Activated CD4-positive, alpha-beta memory T cell treated with anti-CD3 and anti-CD28 coated beads, Interleukin-2, amount 10 ng/mL, durations not matched to agents 7 days and 5 days (primary cell): ENCODE data around the gene GSK3B. TPM values are rescaled to one million over a fixed set of nuclear protein-coding genes. Genes with fewer than 3 reads are reported as not detected.
"Not testable (repeated sequence)": the region's sequence is repeated elsewhere in the genome, so short reads cannot be mapped to it uniquely, and the experiment has no call there.

Experiments used
- CTCF ChIA-PET: fragments of 350-600 bp; sonication (Branson Sonifier 250); formaldehyde crosslinking; loops from one replicate; lab custom pipeline; 2021; ENCODE audit warnings: antibody characterized with exemption, inconsistent platforms; lab: Charles Lee
- POLR2A ChIA-PET: fragments of 350-600 bp; sonication (Branson Sonifier 250); formaldehyde crosslinking; loops from one replicate; lab custom pipeline; 2021; ENCODE audit warnings: antibody characterized with exemption; lab: Charles Lee
- DNase-seq: peaks from one replicate; pipeline ENCODE4 v3.0.0-alpha.2; 2020
- H3K27ac Mint-ChIP-seq: one replicate; pipeline ENCODE4 v1.8.0; 2021; ENCODE audit warnings: mild to moderate bottlenecking, mixed read lengths
- H3K27me3 Mint-ChIP-seq: one replicate; pipeline ENCODE4 v1.8.0; 2021; ENCODE audit warnings: mixed read lengths
- H3K36me3 Mint-ChIP-seq: one replicate; pipeline ENCODE4 v1.8.0; 2021; ENCODE audit warnings: low read depth, mixed read lengths
- H3K4me1 Mint-ChIP-seq: one replicate; pipeline ENCODE4 v1.8.0; 2021; ENCODE audit warnings: mixed read lengths
- H3K4me3 Mint-ChIP-seq: one replicate; pipeline ENCODE4 v1.8.0; 2021; ENCODE audit warnings: mild to moderate bottlenecking, mixed read lengths
- H3K9me3 Mint-ChIP-seq: one replicate; pipeline ENCODE4 v1.8.0; 2021; ENCODE audit warnings: mixed read lengths
- total RNA-seq, 2 experiments: library from RNA; stranded (reverse); gene quantifications; one replicate each; pipeline ENCODE4 v1.2.3, GENCODE V29; 2021

GSK3B gene
- total RNA-seq, 2 experiments from 2014 or later: 35.6 to 37.2 TPM

GRCh38 chr3:120066634-120067033, 27.6 kb downstream of the GSK3B start:
- H3K9me3 Mint-ChIP-seq: no peaks in the 10 kb centered on the region
- no peak overlapping the region for H3K27ac Mint-ChIP-seq
- peaks cover 7% of the 10 kb centered on the region for H3K4me1 Mint-ChIP-seq
- H3K4me3 Mint-ChIP-seq: no peak overlapping the region
- peaks cover 32% of the 10 kb centered on the region for H3K36me3 Mint-ChIP-seq
- DNase-seq: no peak
- H3K27me3 Mint-ChIP-seq: no peaks in the 10 kb centered on the region
- ChIA-PET CTCF (no interaction called here), POLR2A (interaction anchor here (1.5 kb wide), 1 partner anchor 29 kb away, joined by 5 read pairs; no protein-coding TSS in a partner anchor)

GRCh38 chr3:120064641-120065040, 29.6 kb downstream of the GSK3B start:
- POLR2A ChIA-PET: no interaction called here
- Mint-ChIP-seq H3K4me3 (no peak overlapping the region), H3K27ac (no peak overlapping the region), H3K36me3 (peaks cover 32% of the 10 kb centered on the region), H3K4me1 (peaks cover 10% of the 10 kb centered on the region), H3K27me3 (no peaks in the 10 kb centered on the region), H3K9me3 (no peaks in the 10 kb centered on the region)
- DNase-seq: no peak
- CTCF ChIA-PET: no interaction called here

DNA sequence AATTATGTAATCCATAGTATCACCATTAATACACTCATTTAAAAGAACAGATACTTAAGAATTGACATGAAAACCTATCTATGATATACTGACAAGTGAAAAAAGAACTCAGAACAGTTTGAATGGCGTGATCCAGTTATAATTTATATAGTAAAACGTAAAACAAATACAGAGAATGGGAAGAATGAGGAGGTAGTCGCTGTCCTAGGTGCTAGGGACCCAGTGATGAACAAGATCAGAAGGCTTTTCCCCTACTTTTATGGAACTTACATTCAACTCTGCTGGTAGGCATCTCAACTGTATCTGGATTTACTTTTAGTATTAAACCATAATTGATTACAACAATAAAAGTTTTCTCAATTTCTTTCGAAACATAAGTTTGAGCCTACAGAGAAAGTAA, 31.8 kb downstream of the GSK3B start:
- ChIA-PET CTCF (no interaction called here), POLR2A (no interaction called here)
- peaks cover 12% of the 10 kb centered on the region for H3K4me1 Mint-ChIP-seq
- H3K4me3 Mint-ChIP-seq: no peak overlapping the region
- H3K9me3 Mint-ChIP-seq: no peaks in the 10 kb centered on the region
- H3K36me3 Mint-ChIP-seq: peaks cover 26% of the 10 kb centered on the region
- DNase-seq: no peak
- H3K27me3 Mint-ChIP-seq: no peaks in the 10 kb centered on the region
- no peak overlapping the region for H3K27ac Mint-ChIP-seq

GRCh38 chr3:120059081-120059864, 35.0 kb downstream of the GSK3B start:
- POLR2A ChIA-PET: interaction anchor here (0.8 kb wide), 1 partner anchor 36 kb away, joined by 3 read pairs; no protein-coding TSS in a partner anchor
- no peaks in the 10 kb centered on the region for H3K27me3 Mint-ChIP-seq
- no peak for DNase-seq
- peaks cover 10% of the 10 kb centered on the region for H3K36me3 Mint-ChIP-seq
- no peak overlapping the region for H3K27ac Mint-ChIP-seq
- CTCF ChIA-PET: interaction anchor here (0.6 to 1.7 kb wide), 2 partner anchors 10 to 167 kb away, joined by 3 to 6 read pairs; no protein-coding TSS in a partner anchor
- H3K4me1 Mint-ChIP-seq: peaks cover 8% of the 10 kb centered on the region
- H3K4me3 Mint-ChIP-seq: no peak overlapping the region
- peaks cover 7% of the 10 kb centered on the region for H3K9me3 Mint-ChIP-seq

- ChIA-PET POLR2A (interaction anchor here (1.2 kb wide), 1 partner anchor 31 kb away, joined by 5 read pairs; no protein-coding TSS in a partner anchor), CTCF (no interaction called here)
- Mint-ChIP-seq H3K4me1 (peaks cover 17% of the 10 kb centered on the region), H3K27ac (no peak overlapping the region), H3K27me3 (no peaks in the 10 kb centered on the region), H3K4me3 (no peak overlapping the region), H3K9me3 (peaks cover 12% of the 10 kb centered on the region), H3K36me3 (peaks cover 17% of the 10 kb centered on the region)
- no peak for DNase-seq
These were observed 36.6 kb downstream of the GSK3B start for GRCh38 chr3:120057626-120058025.

DNA sequence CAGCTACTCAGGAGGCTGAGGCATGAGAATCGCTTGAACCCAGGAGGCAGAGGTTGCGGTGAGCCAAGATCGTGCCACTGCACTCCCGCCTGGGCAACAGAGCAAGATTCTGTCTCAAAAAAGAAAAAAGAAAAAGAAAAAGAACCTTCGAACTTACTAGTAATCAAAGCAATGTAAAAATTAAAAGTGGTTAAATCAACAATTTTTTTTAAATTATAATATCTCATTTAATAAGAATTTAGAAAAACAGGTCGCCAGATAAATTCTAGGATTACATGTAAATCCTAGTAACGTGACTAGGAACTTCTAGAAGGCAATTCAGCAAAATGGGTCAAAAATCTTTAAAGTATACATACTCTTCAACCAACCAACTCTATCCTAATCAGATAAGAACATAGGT, 37.2 kb downstream of the GSK3B start:
- Mint-ChIP-seq H3K9me3 (peaks cover 12% of the 10 kb centered on the region), H3K4me3 (no peak overlapping the region), H3K27me3 (no peaks in the 10 kb centered on the region), H3K4me1 (peaks cover 23% of the 10 kb centered on the region), H3K36me3 (peaks cover 17% of the 10 kb centered on the region), H3K27ac (no peak overlapping the region)
- POLR2A ChIA-PET: interaction anchor here (1.2 kb wide), 1 partner anchor 32 kb away, joined by 5 read pairs; no protein-coding TSS in a partner anchor
- CTCF ChIA-PET: no interaction called here
- no peak for DNase-seq

- H3K9me3 Mint-ChIP-seq: peaks cover 12% of the 10 kb centered on the region
- peaks cover 44% of the 10 kb centered on the region for H3K4me1 Mint-ChIP-seq
- peaks cover 24% of the 10 kb centered on the region for H3K36me3 Mint-ChIP-seq
- H3K27me3 Mint-ChIP-seq, DNase-seq, CTCF ChIA-PET, H3K27ac Mint-ChIP-seq, H3K4me3 Mint-ChIP-seq: not testable (repeated sequence)
- POLR2A ChIA-PET: interaction anchor here (1.3 kb wide), 1 partner anchor 40 kb away, joined by 3 read pairs; no protein-coding TSS in a partner anchor
These were observed 40.6 kb downstream of the GSK3B start for GRCh38 chr3:120053647-120054046.

- Mint-ChIP-seq H3K27ac (no peak overlapping the region), H3K4me3 (no peak overlapping the region), H3K9me3 (peaks cover 14% of the 10 kb centered on the region), H3K36me3 (peaks cover 28% of the 10 kb centered on the region), H3K27me3 (no peaks in the 10 kb centered on the region), H3K4me1 (peaks cover 45% of the 10 kb centered on the region)
- ChIA-PET CTCF (no interaction called here), POLR2A (interaction anchor here (0.7 to 1.3 kb wide), 3 partner anchors 41 to 43 kb away, joined by 3 to 4 read pairs (median 4); partner anchors contain the start of gene GSK3B)
- no peak for DNase-seq
These were observed 41.6 kb downstream of the GSK3B start for GRCh38 chr3:120052677-120053076.

GRCh38 chr3:120052225-120052624, 42.0 kb downstream of the GSK3B start:
- Mint-ChIP-seq H3K27me3 (no peaks in the 10 kb centered on the region), H3K36me3 (peaks cover 32% of the 10 kb centered on the region), H3K27ac (no peak overlapping the region), H3K9me3 (peaks cover 17% of the 10 kb centered on the region), H3K4me1 (peaks cover 45% of the 10 kb centered on the region), H3K4me3 (no peak overlapping the region)
- CTCF ChIA-PET: no interaction called here
- no peak for DNase-seq
- POLR2A ChIA-PET: interaction anchor here (0.7 to 1.3 kb wide), 3 partner anchors 41 to 44 kb away, joined by 3 to 4 read pairs (median 4); partner anchors contain the start of gene GSK3B

DNA sequence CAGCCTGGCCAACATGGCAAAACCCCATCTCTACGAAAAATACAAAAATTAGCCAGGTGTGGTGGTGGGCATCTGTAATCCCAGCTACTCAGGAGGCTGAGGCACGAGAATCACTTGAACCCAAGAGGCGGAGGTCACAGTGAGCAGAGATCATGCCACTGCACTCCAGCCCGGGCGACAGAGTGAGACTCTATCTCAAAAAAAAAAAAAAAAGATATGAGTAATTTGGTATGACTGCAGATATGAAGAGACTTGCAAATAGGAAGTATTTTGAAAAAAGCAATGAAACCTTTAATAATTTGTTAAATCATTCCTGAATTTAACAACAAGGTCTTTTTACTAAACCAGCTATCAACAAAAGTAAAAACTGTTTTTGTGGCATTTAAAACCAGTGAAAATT, 42.7 kb downstream of the GSK3B start:
- H3K27me3 Mint-ChIP-seq, POLR2A ChIA-PET, H3K27ac Mint-ChIP-seq, CTCF ChIA-PET, DNase-seq, H3K4me3 Mint-ChIP-seq: not testable (repeated sequence)
- Mint-ChIP-seq H3K4me1 (peaks cover 45% of the 10 kb centered on the region), H3K9me3 (peaks cover 21% of the 10 kb centered on the region), H3K36me3 (peaks cover 37% of the 10 kb centered on the region)

DNA sequence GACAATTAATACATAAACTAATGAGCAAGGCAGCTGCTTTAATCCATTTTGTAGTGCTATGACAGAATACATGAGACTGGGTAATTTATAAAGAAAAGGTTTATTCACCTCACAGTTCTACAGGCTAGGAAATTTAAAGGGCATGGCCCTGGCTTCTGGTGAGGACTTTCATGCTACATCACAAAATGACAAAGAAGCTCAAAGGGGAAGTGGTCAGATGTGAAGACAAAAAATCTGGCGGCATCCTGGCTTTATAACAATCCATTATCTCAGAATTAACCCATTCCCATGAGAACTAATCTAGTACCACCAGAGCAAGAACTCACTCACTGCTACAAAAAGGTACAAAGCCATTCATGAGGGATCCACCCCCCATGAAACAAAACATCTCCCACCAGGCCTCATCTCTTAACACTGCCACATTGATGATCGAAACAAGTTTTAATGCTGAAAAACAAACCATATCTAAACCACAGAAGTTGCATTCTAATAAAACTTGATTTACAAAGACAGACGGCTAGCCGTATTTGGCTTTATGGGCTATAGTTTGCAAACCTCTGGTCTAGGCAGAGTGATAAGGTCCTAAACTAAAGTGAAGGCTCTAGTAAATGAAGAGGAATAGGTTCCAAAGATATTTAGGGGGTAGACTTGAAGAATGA, 44.2 kb downstream of the GSK3B start:
- Mint-ChIP-seq H3K9me3 (peaks cover 33% of the 10 kb centered on the region), H3K4me3 (no peak overlapping the region), H3K36me3 (peaks cover 47% of the 10 kb centered on the region), H3K4me1 (peaks cover 52% of the 10 kb centered on the region), H3K27me3 (no peaks in the 10 kb centered on the region), H3K27ac (no peak overlapping the region)
- ChIA-PET POLR2A (no interaction called here), CTCF (no interaction called here)
- DNase-seq: no peak

GRCh38 chr3:120049072-120049471, 45.2 kb downstream of the GSK3B start:
- H3K9me3 Mint-ChIP-seq: peaks cover 29% of the 10 kb centered on the region
- POLR2A ChIA-PET: no interaction called here

More at GRCh38 chr3:120049072-120049471, 45.2 kb downstream of the GSK3B start:
- H3K27me3 Mint-ChIP-seq: no peaks in the 10 kb centered on the region
- no peak overlapping the region for H3K4me3 Mint-ChIP-seq
- CTCF ChIA-PET: no interaction called here
- H3K36me3 Mint-ChIP-seq: peaks cover 47% of the 10 kb centered on the region
- peaks cover 47% of the 10 kb centered on the region for H3K4me1 Mint-ChIP-seq
- H3K27ac Mint-ChIP-seq: no peak overlapping the region
- DNase-seq: no peak
